Osteoblast (primary cell): ENCODE data around the gene NPIPA1. TPM values are rescaled to one million over a fixed set of nuclear protein-coding genes. Genes with fewer than 3 reads are reported as not detected.
A peak's percentile ranks its signal among the peaks of the same experiment; 100 is the strongest.
"Not testable (repeated sequence)": the region's sequence is repeated elsewhere in the genome, so short reads cannot be mapped to it uniquely, and the experiment has no call there.

ENCODE experiments used
- DNase-seq: peaks from one replicate; pipeline ENCODE4 v3.0.0; 2011; ENCODE audit warnings: low spot score, mixed read lengths; ENCODE audit not compliant: insufficient read length; ENCODE audit errors: missing footprints
- H2AFZ ChIP-seq: 2 replicates; pipeline ENCODE4 v1.6.0; 2011; ENCODE audit warnings: mild to moderate bottlenecking, low read length
- H3K27ac ChIP-seq: 2 replicates; pipeline ENCODE4 v1.5.1; 2011; ENCODE audit warnings: mild to moderate bottlenecking, low read depth, low read length, moderate library complexity
- H3K27me3 ChIP-seq: 2 replicates; pipeline ENCODE4 v1.6.0; 2012; ENCODE audit warnings: mild to moderate bottlenecking, control low read depth, inconsistent platforms, low read length, moderate library complexity; ENCODE audit not compliant: insufficient read depth
- H3K36me3 ChIP-seq: 2 replicates; pipeline ENCODE4 v1.5.1; 2011; ENCODE audit warnings: mild to moderate bottlenecking, low read length, control low read depth, moderate library complexity; ENCODE audit not compliant: insufficient read depth
- H3K4me1 ChIP-seq: 2 replicates; pipeline ENCODE4 v1.5.1; 2011; ENCODE audit warnings: mild to moderate bottlenecking, low read length, control low read depth, moderate library complexity; ENCODE audit not compliant: insufficient read depth
- H3K4me2 ChIP-seq: 2 replicates; pipeline ENCODE4 v1.6.0; 2011; ENCODE audit warnings: mild to moderate bottlenecking, low read length; ENCODE audit not compliant: insufficient read depth
- H3K4me3 ChIP-seq: fragments of 200-600 bp; sonication (generic); 3 replicates; pipeline ENCODE4 v1.5.1; 2012; ENCODE audit warnings: mild to moderate bottlenecking, low read length, inconsistent platforms; ENCODE audit not compliant: insufficient read depth
- H3K79me2 ChIP-seq: 2 replicates; pipeline ENCODE4 v1.6.0; 2012; ENCODE audit warnings: mild to moderate bottlenecking, low read length, control low read depth, inconsistent platforms; ENCODE audit not compliant: insufficient read depth
- H3K9me3 ChIP-seq: 2 replicates; pipeline ENCODE4 v1.5.1; 2011; ENCODE audit warnings: low read depth, low read length, control low read depth
- H4K20me1 ChIP-seq: 2 replicates; pipeline ENCODE4 v1.6.0; 2012; ENCODE audit warnings: mild to moderate bottlenecking, low read length, control low read depth; ENCODE audit not compliant: insufficient read depth
- CTCF ChIP-seq: IDR thresholded peaks from 2 replicates; pipeline ENCODE4 v1.5.1; 2011; ENCODE audit warnings: mild to moderate bottlenecking, low read depth, low read length, moderate library complexity; ENCODE audit errors: extremely low read depth
- total RNA-seq: library from RNA; depleted of rRNA; stranded (reverse); fragments of >200 nt; gene quantifications from 2 replicates; pipeline ENCODE4 v1.2.3, GENCODE V29; 2012

NPIPA1 gene
- total RNA-seq = 52.1 and 56.9 TPM in 2 replicates

GRCh38 chr16:14937143-14937542 lies at the start of gene NPIPA1:
TSS of gene NPIPA1 (plus strand) at chr16:14937443. CDS start at chr16:14937443, 0 bp downstream.
- H2AFZ ChIP-seq, H3K27me3 ChIP-seq: not testable (repeated sequence)

GRCh38 chr16:14892111-14892510 lies 45.1 kb upstream of the NPIPA1 start:
- DNase-seq, H3K9me3 ChIP-seq, H3K79me2 ChIP-seq, H3K27ac ChIP-seq, H3K4me1 ChIP-seq, H3K4me3 ChIP-seq, H3K27me3 ChIP-seq, H4K20me1 ChIP-seq, H3K36me3 ChIP-seq, H2AFZ ChIP-seq, H3K4me2 ChIP-seq: not testable (repeated sequence)

More at GRCh38 chr16:14937143-14937542, at the start of gene NPIPA1:
- H3K4me3 ChIP-seq, H3K4me2 ChIP-seq, H3K4me1 ChIP-seq, H3K9me3 ChIP-seq, H3K36me3 ChIP-seq, H3K79me2 ChIP-seq, H4K20me1 ChIP-seq, H3K27ac ChIP-seq, DNase-seq: not testable (repeated sequence)

- H3K79me2 ChIP-seq = not testable (repeated sequence)
Observed at GRCh38 chr16:14895382-14895781, 41.9 kb upstream of the NPIPA1 start.

GRCh38 chr16:14896023-14896422 lies 41.2 kb upstream of the NPIPA1 start:
- H3K27ac ChIP-seq, H4K20me1 ChIP-seq, H3K4me2 ChIP-seq, H2AFZ ChIP-seq, H3K9me3 ChIP-seq, H3K27me3 ChIP-seq, H3K36me3 ChIP-seq, H3K4me3 ChIP-seq, H3K79me2 ChIP-seq, DNase-seq, H3K4me1 ChIP-seq: not testable (repeated sequence)

More at GRCh38 chr16:14895382-14895781, 41.9 kb upstream of the NPIPA1 start:
- DNase-seq, H3K27me3 ChIP-seq, H3K4me1 ChIP-seq, H3K36me3 ChIP-seq, H2AFZ ChIP-seq, H3K4me2 ChIP-seq, H3K27ac ChIP-seq, H4K20me1 ChIP-seq, H3K9me3 ChIP-seq, H3K4me3 ChIP-seq: not testable (repeated sequence)

- not testable (repeated sequence) for H3K79me2 ChIP-seq, H3K4me1 ChIP-seq, H3K4me3 ChIP-seq, H3K4me2 ChIP-seq, DNase-seq, H3K27me3 ChIP-seq, H3K36me3 ChIP-seq, H4K20me1 ChIP-seq, H3K27ac ChIP-seq, H3K9me3 ChIP-seq, H2AFZ ChIP-seq
- peak; percentile 13 for TF ChIP-seq CTCF
Observed at GRCh38 chr16:14897006-14897664, 40.1 kb upstream of the NPIPA1 start.

GRCh38 chr16:14898162-14898561 lies 39.1 kb upstream of the NPIPA1 start:
- DNase-seq, H2AFZ ChIP-seq, H3K4me1 ChIP-seq, H4K20me1 ChIP-seq, H3K9me3 ChIP-seq, H3K4me3 ChIP-seq, H3K4me2 ChIP-seq, H3K36me3 ChIP-seq, H3K79me2 ChIP-seq, H3K27me3 ChIP-seq, H3K27ac ChIP-seq: not testable (repeated sequence)

- not testable (repeated sequence) for H3K27ac ChIP-seq, H3K9me3 ChIP-seq, H3K4me3 ChIP-seq, H3K4me2 ChIP-seq, H3K79me2 ChIP-seq, H4K20me1 ChIP-seq, DNase-seq, H3K4me1 ChIP-seq, H3K27me3 ChIP-seq, H2AFZ ChIP-seq, H3K36me3 ChIP-seq
Observed at GRCh38 chr16:14903191-14903957, 33.9 kb upstream of the NPIPA1 start.

GRCh38 chr16:14909744-14910143 lies 27.5 kb upstream of the NPIPA1 start:
- H3K9me3 ChIP-seq, H3K27me3 ChIP-seq, H3K4me1 ChIP-seq, H3K27ac ChIP-seq, H3K36me3 ChIP-seq, H3K4me3 ChIP-seq, H3K79me2 ChIP-seq, H3K4me2 ChIP-seq, DNase-seq, H4K20me1 ChIP-seq, H2AFZ ChIP-seq: not testable (repeated sequence)
